ENCODE results near the gene RTRAF. TPM values are rescaled to one million over a fixed set of nuclear protein-coding genes. Genes with fewer than 3 reads are reported as not detected.

RTRAF gene
- total RNA-seq, 4 donors from 2014 or later: 68.6 to 91.2 (median 78.4) TPM

GRCh38 chr14:52007211-52007610 lies 17.9 kb downstream of the RTRAF start:
- intact Hi-C loops (cut with DNase I; ENCODE audit: low total_unique reads): no loop called here
- no peak overlapping the region for H3K27ac ChIP-seq
- no peak for ATAC-seq
- H3K27me3 ChIP-seq: no peaks in the 10 kb centered on the region
- no peaks in the 10 kb centered on the region for H3K9me3 ChIP-seq
- H3K4me1 ChIP-seq: peaks cover 0 to 4% of the 10 kb centered on the region in 2 donors
- in situ Hi-C loops (cut with MboI; ENCODE audit: low sequenced_read_pairs in 4 of 4): no loop called here
- TF ChIP-seq CTCF (IDR thresholded peaks at IDR 0.05 in 4 of 5, conservative IDR thresholded peaks at IDR 0.05 in 1 of 5) (no peak), POLR2A (IDR thresholded peaks at IDR 0.05) (no peak)
- peaks cover 0 to 96% of the 10 kb centered on the region in 2 donors for H3K36me3 ChIP-seq
- no peak overlapping the region for H3K4me3 ChIP-seq
- no peak for DNase-seq

- in situ Hi-C loops (cut with MboI; ENCODE audit: low sequenced_read_pairs in 4 of 4): no loop called here
These were observed 18.3 kb downstream of the RTRAF start for GRCh38 chr14:52007637-52008036.

GRCh38 chr14:52008136-52008535 lies 18.8 kb downstream of the RTRAF start:
- TF ChIP-seq POLR2A (IDR thresholded peaks at IDR 0.05): no peak
- no peak for TF ChIP-seq CTCF (IDR thresholded peaks at IDR 0.05 in 4 of 5, conservative IDR thresholded peaks at IDR 0.05 in 1 of 5)
- intact Hi-C loops (cut with DNase I; ENCODE audit: low total_unique reads): no loop called here
- no peak for DNase-seq
- Histone ChIP-seq H3K27me3 (no peaks in the 10 kb centered on the region), H3K36me3 (peaks cover 0 to 89% of the 10 kb centered on the region in 2 donors), H3K4me3 (no peak overlapping the region), H3K4me1 (peaks cover 0 to 12% of the 10 kb centered on the region in 2 donors), H3K9me3 (no peaks in the 10 kb centered on the region), H3K27ac (no peak overlapping the region)
- no peak for ATAC-seq
- in situ Hi-C loops (cut with MboI; ENCODE audit: low sequenced_read_pairs in 4 of 4): no loop called here

More at GRCh38 chr14:52007637-52008036, 18.3 kb downstream of the RTRAF start:
- peaks cover 0 to 92% of the 10 kb centered on the region in 2 donors for H3K36me3 ChIP-seq
- H3K4me1 ChIP-seq: peaks cover 0 to 7% of the 10 kb centered on the region in 2 donors
- DNase-seq (no peak), ATAC-seq (no peak)
- no peak for TF ChIP-seq POLR2A (IDR thresholded peaks at IDR 0.05)
- TF ChIP-seq CTCF (IDR thresholded peaks at IDR 0.05 in 4 of 5, conservative IDR thresholded peaks at IDR 0.05 in 1 of 5): no peak
- H3K9me3 ChIP-seq: no peaks in the 10 kb centered on the region
- no peak overlapping the region for H3K4me3 ChIP-seq
- H3K27me3 ChIP-seq: no peaks in the 10 kb centered on the region
- H3K27ac ChIP-seq: no peak overlapping the region
- intact Hi-C loops (cut with DNase I; ENCODE audit: low total_unique reads): no loop called here

GRCh38 chr14:52010173-52010693 lies 20.9 kb downstream of the RTRAF start:
- in situ Hi-C loops (cut with MboI; ENCODE audit: low sequenced_read_pairs in 4 of 4) (no loop called here), intact Hi-C loops (cut with DNase I; ENCODE audit: low total_unique reads) (no loop called here)
- H3K4me3 ChIP-seq: no peak overlapping the region
- ATAC-seq (no peak), DNase-seq (no peak)
- peaks cover 0 to 23% of the 10 kb centered on the region in 2 donors for H3K4me1 ChIP-seq
- H3K9me3 ChIP-seq: no peaks in the 10 kb centered on the region
- TF ChIP-seq POLR2A (IDR thresholded peaks at IDR 0.05) (no peak), CTCF (IDR thresholded peaks at IDR 0.05 in 4 of 5, conservative IDR thresholded peaks at IDR 0.05 in 1 of 5) (no peak)
- H3K27ac ChIP-seq: no peak overlapping the region
- H3K36me3 ChIP-seq: peaks cover 0 to 68% of the 10 kb centered on the region in 2 donors
- no peaks in the 10 kb centered on the region for H3K27me3 ChIP-seq

- no peak overlapping the region for H3K27ac ChIP-seq
- intact Hi-C loops (cut with DNase I; ENCODE audit: low total_unique reads): no loop called here
- peaks cover 0 to 23% of the 10 kb centered on the region in 2 donors for H3K4me1 ChIP-seq
- TF ChIP-seq CTCF (IDR thresholded peaks at IDR 0.05 in 4 of 5, conservative IDR thresholded peaks at IDR 0.05 in 1 of 5) (no peak), POLR2A (IDR thresholded peaks at IDR 0.05) (no peak)
- ATAC-seq (no peak), DNase-seq (no peak)
- peaks cover 0 to 56% of the 10 kb centered on the region in 2 donors for H3K36me3 ChIP-seq
- in situ Hi-C loops (cut with MboI; ENCODE audit: low sequenced_read_pairs in 4 of 4): no loop called here
- H3K27me3 ChIP-seq: no peaks in the 10 kb centered on the region
- no peaks in the 10 kb centered on the region for H3K9me3 ChIP-seq
- no peak overlapping the region for H3K4me3 ChIP-seq
These were observed 22.2 kb downstream of the RTRAF start for GRCh38 chr14:52011523-52011922.

All from gastrocnemius medialis (tissue), 4 donors.